Mononuclear cell (primary cell): ENCODE results near the gene ADSS2. TPM values are rescaled to one million over a fixed set of nuclear protein-coding genes. Genes with fewer than 3 reads are reported as not detected.
"Not testable (repeated sequence)": the region's sequence is repeated elsewhere in the genome, so short reads cannot be mapped to it uniquely, and the experiment has no call there.

Experiments used
- H3K27me3 ChIP-seq: 2 replicates; pipeline ENCODE4 v1.6.0; 2011; ENCODE audit warnings: low read length, control low read depth; ENCODE audit not compliant: insufficient read depth
- H3K4me1 ChIP-seq: 2 replicates; pipeline ENCODE4 v1.5.1; 2011; ENCODE audit warnings: mild to moderate bottlenecking, low read length, control low read depth; ENCODE audit not compliant: insufficient read depth
- H3K4me3 ChIP-seq: 2 replicates; pipeline ENCODE4 v1.5.1; 2011; ENCODE audit warnings: mild to moderate bottlenecking, low read length, moderate library complexity
- H3K9me3 ChIP-seq: 2 replicates; pipeline ENCODE4 v1.5.1; 2011; ENCODE audit warnings: low read depth, mild to moderate bottlenecking, control low read depth, low read length
- total RNA-seq: library from RNA; depleted of rRNA; stranded (reverse); fragments of >200 nt; gene quantifications from one replicate; pipeline ENCODE4 v1.2.3, GENCODE V29; 2012

ADSS2 gene
- 40.6 TPM for total RNA-seq

GRCh38 chr1:244451539-244451950, at the start of gene ADSS2:
Gene ADSS2 (minus strand): TSS chr1:244451909. CDS start chr1:244451817, 92 bp downstream.
- Histone ChIP-seq H3K4me3 (peak within 1 kb of the TSS; percentile 92), H3K27me3 (no peaks in the 10 kb centered on the region), H3K9me3 (no peaks in the 10 kb centered on the region), H3K4me1 (peaks cover 15% of the 10 kb centered on the region)

GRCh38 chr1:244500515-244500914, 48.8 kb upstream of the ADSS2 start:
- not testable (repeated sequence) for H3K27me3 ChIP-seq, H3K4me3 ChIP-seq, H3K4me1 ChIP-seq, H3K9me3 ChIP-seq

- not testable (repeated sequence) for H3K27me3 ChIP-seq, H3K4me3 ChIP-seq, H3K9me3 ChIP-seq, H3K4me1 ChIP-seq
Observed at GRCh38 chr1:244499484-244499883, 47.8 kb upstream of the ADSS2 start.

- no peak overlapping the region for H3K4me3 ChIP-seq
- no peaks in the 10 kb centered on the region for H3K9me3 ChIP-seq
- no peaks in the 10 kb centered on the region for H3K4me1 ChIP-seq
- H3K27me3 ChIP-seq, result no peaks in the 10 kb centered on the region
Observed at GRCh38 chr1:244497805-244498204, 46.1 kb upstream of the ADSS2 start.

- H3K27me3 ChIP-seq, result no peaks in the 10 kb centered on the region
- no peak overlapping the region for H3K4me3 ChIP-seq
- no peaks in the 10 kb centered on the region for H3K9me3 ChIP-seq
- no peaks in the 10 kb centered on the region for H3K4me1 ChIP-seq
Observed at GRCh38 chr1:244496186-244496585, 44.5 kb upstream of the ADSS2 start.

GRCh38 chr1:244494653-244495052, 42.9 kb upstream of the ADSS2 start:
- Histone ChIP-seq H3K27me3 (no peaks in the 10 kb centered on the region), H3K4me3 (no peak overlapping the region)

GRCh38 chr1:244484971-244485370, 33.3 kb upstream of the ADSS2 start:
- not testable (repeated sequence) for H3K9me3 ChIP-seq, H3K27me3 ChIP-seq, H3K4me3 ChIP-seq, H3K4me1 ChIP-seq

More at GRCh38 chr1:244494653-244495052, 42.9 kb upstream of the ADSS2 start:
- H3K9me3 ChIP-seq, result no peaks in the 10 kb centered on the region
- H3K4me1 ChIP-seq, result no peaks in the 10 kb centered on the region

GRCh38 chr1:244473059-244473605, 21.4 kb upstream of the ADSS2 start:
- no peaks in the 10 kb centered on the region for H3K9me3 ChIP-seq
- H3K27me3 ChIP-seq, result no peaks in the 10 kb centered on the region
- H3K4me1 ChIP-seq, result no peaks in the 10 kb centered on the region
- no peak overlapping the region for H3K4me3 ChIP-seq

- H3K4me3 ChIP-seq, result no peak overlapping the region
- H3K9me3 ChIP-seq, result no peaks in the 10 kb centered on the region
- no peaks in the 10 kb centered on the region for H3K27me3 ChIP-seq
- H3K4me1 ChIP-seq, result peaks cover 2% of the 10 kb centered on the region
Observed at GRCh38 chr1:244466724-244467123, 15.0 kb upstream of the ADSS2 start.

- H3K9me3 ChIP-seq, result no peaks in the 10 kb centered on the region
- peak within 1 kb of the TSS; percentile 61 for H3K4me3 ChIP-seq
- peaks cover 17% of the 10 kb centered on the region for H3K4me1 ChIP-seq
- no peaks in the 10 kb centered on the region for H3K27me3 ChIP-seq
Observed at GRCh38 chr1:244461245-244462071, 9.7 kb upstream of the ADSS2 start, which contains the start of gene CATSPERE. Gene CATSPERE (plus strand): TSS chr1:244461273. CDS start chr1:244461430, 157 bp downstream.

- Histone ChIP-seq H3K4me3 (no peak overlapping the region), H3K27me3 (no peaks in the 10 kb centered on the region), H3K9me3 (no peaks in the 10 kb centered on the region), H3K4me1 (peaks cover 17% of the 10 kb centered on the region)
Observed at GRCh38 chr1:244460197-244460596, 8.5 kb upstream of the ADSS2 start.

- Histone ChIP-seq H3K27me3 (no peaks in the 10 kb centered on the region), H3K4me1 (peaks cover 17% of the 10 kb centered on the region), H3K9me3 (no peaks in the 10 kb centered on the region), H3K4me3 (no peak overlapping the region)
Observed at GRCh38 chr1:244458781-244459180, 7.1 kb upstream of the ADSS2 start.

- Histone ChIP-seq H3K4me3 (no peak overlapping the region), H3K9me3 (no peaks in the 10 kb centered on the region), H3K27me3 (no peaks in the 10 kb centered on the region), H3K4me1 (peaks cover 13% of the 10 kb centered on the region)
Observed at GRCh38 chr1:244456586-244456985, 4.9 kb upstream of the ADSS2 start.

GRCh38 chr1:244454412-244454811, 2.7 kb upstream of the ADSS2 start:
- Histone ChIP-seq H3K27me3 (no peaks in the 10 kb centered on the region), H3K4me3 (no peak overlapping the region), H3K9me3 (no peaks in the 10 kb centered on the region), H3K4me1 (peaks cover 10% of the 10 kb centered on the region)

GRCh38 chr1:244451951-244452795, 464 bp upstream of the ADSS2 start:
- Histone ChIP-seq H3K4me1 (peaks cover 15% of the 10 kb centered on the region), H3K27me3 (no peaks in the 10 kb centered on the region), H3K9me3 (no peaks in the 10 kb centered on the region), H3K4me3 (peak overlapping the region; percentile 92)
